GM12892 (cell line): ENCODE measurements around the gene ATXN10.

Experiments
- DNase-seq: peaks from one replicate; pipeline ENCODE4 v3.0.0; 2011; ENCODE audit not compliant: insufficient read length
- FAIRE-seq: peaks from 2 replicates; lab custom pipeline; 2011; peaks lifted over from hg19 to GRCh38; lab: Jason Lieb, UNC
- POLR2A ChIP-seq: IDR thresholded peaks from 2 replicates; pipeline ENCODE4 v1.6.1; 2011; ENCODE audit warnings: low read depth, low read length, control low read depth
- POLR2AphosphoS5 ChIP-seq: IDR thresholded peaks from 2 replicates; pipeline ENCODE4 v1.6.1; 2011; ENCODE audit warnings: low read depth, low read length, control low read depth
- TAF1 ChIP-seq: IDR thresholded peaks from 2 replicates; pipeline ENCODE4 v1.6.1; 2011; ENCODE audit warnings: low read depth, mild to moderate bottlenecking, control low read depth, low read length, borderline replicate concordance

Gene ATXN10

DNA sequence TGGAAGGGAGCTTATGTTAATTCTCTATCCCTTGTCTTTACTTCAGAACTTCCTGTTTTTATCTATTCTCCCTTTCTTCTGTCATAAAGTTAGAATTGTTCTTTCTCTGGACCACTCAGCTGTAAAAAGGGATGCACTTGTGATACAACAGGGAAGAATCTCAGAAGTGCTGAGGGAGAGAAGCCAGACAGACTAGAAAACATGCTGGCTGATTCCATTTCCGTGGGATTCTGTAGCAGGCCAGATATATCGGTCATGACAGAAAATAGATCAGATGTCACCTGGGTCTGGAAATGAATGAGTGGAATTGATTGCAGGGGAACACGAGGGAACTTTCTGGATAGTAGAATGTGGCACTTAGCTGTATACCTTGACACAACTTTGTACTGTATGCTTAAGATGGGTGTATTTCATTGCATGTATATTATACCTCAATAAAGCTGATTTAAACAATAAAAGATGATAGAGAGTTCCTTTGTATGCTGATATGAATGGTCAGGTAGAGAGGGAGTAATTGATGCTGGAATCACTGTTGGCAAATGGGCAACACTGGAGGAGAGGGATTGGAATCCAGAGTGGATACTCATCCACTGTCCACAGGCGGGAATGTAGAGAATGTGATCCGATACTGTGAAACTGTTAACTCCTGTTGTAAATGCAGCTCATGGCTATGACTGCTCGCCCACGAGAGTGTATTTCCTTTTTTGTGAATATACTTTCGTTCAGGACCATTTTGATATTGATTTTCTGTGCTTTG lies 59.6 kb downstream of the ATXN10 start:
- FAIRE-seq (peak; percentile 42), DNase-seq (no peak)
- TF ChIP-seq POLR2A: no peak
- no peak for TF ChIP-seq TAF1
- no peak for TF ChIP-seq POLR2AphosphoS5

DNA sequence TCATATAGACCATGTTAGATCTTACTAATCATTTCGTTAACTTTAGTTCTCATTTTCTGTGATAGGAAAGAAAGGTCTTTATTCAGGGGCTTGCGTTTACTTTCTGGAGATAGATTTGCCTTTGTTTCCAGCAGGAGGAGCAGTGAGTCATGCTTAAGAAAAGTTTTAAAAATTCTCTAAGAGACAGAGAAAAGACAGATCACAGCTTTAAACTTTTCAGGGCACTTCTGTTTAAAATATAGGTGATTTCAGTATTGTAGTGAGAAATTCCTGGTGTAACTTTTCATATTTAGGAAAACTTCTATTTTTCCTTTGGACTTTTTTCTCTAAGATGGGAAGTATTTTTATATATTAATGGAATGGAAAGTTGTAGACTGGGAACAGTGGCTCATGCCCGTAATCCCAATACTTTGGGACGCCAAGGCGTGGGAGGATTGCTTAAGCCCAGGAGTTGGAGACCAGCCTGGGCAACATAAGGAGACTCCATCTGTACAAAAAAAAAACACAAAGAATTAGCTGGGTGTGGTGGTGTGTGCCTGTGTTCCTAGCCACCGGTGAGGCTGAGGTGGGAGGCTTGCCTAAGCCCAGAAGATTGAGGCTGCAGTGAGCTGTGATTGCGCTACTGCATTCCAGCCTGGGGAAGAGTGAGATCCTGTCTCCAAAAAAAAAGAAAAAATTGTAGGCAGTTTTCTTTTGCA lies 60.3 kb downstream of the ATXN10 start:
- no peak for FAIRE-seq
- no peak for TF ChIP-seq POLR2AphosphoS5
- no peak for TF ChIP-seq TAF1
- no peak for TF ChIP-seq POLR2A
- no peak for DNase-seq

DNA sequence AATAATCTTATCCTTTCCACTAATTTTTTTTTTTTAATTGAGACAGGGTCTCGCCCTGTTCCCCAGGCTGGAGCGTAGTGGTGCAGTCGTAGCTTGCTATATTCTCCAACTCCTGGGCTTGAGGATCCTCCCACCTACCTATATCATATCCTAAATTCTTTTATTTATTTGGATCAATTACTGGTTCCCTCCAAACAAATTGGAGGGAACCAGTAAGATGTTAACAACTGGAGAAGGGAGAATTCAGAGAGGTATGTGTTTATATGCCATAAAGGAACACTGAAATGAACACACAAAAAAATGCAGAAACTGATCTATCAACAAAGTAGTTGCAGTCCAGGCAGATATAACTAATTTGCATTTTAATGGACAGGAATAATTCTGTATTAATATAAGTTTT lies 63.6 kb downstream of the ATXN10 start:
- no peak for TF ChIP-seq TAF1
- TF ChIP-seq POLR2A: no peak
- TF ChIP-seq POLR2AphosphoS5: no peak
- no peak for FAIRE-seq
- no peak for DNase-seq

DNA sequence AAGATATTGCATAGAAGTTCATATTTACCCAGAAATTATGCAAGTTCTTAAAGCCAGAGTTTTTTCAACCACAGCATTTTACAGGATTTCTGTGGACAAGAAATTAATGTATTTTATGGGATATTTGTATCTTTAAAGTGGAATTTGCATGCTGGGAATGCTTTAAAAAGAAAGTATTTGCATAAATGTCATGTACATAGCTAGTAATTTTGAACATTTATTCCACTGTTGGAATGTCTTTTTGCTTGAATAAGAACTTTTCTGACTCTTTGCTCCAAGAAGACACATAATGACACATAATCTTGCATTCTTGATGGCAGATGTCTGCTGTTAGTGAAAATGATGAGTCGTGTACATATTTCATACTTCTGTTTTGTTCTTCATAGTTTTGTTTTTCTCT lies 66.6 kb downstream of the ATXN10 start:
- DNase-seq (no peak), FAIRE-seq (no peak)
- TF ChIP-seq POLR2AphosphoS5 (no peak), POLR2A (no peak), TAF1 (no peak)

DNA sequence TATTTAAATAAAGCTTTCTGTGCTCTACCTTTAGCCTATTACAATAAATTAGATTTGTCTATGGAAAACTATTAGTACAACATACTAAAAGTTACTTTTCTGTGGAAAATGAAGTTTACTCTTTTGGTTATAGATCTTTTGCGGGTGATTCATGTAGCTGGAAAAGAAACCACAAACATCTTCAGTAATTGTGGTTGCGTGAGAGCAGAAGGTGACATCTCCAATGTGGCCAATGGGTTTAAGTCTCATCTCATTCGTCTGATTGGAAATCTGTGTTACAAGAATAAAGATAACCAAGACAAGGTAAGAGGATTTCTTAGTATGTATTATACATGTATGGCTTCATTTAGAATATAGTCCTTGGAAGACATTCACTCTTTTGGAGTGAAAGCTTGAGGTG lies 68.6 kb downstream of the ATXN10 start:
- TF ChIP-seq TAF1 (no peak), POLR2AphosphoS5 (no peak), POLR2A (no peak)
- FAIRE-seq (no peak), DNase-seq (no peak)

DNA sequence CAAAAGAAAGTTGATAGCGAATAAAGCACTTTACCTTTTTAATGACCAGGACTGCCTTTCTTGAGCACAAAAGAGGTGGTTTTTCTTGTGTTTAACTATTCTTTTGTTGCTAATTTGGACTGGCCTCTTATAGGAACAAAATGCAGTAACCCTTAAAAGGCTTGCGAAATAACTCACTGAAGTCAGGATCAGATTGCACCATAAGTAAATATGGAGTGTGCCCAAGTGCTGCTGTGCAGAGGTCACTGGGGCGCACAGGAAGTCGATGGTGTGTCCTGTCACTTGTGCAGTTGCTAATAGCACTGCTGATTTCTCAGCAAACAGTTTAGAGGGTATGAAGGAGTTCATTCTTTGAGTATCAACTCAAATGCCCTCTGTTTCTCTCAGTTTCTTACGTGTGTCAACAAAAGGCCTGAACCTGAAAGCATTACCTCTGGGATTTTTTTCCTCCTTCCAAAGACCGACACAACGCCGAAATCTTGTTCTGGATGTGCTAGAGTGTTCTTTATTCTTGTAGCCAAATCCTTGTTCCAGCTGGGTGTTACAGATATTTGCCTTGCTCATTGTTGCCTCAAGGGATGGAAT lies 71.3 kb downstream of the ATXN10 start:
- FAIRE-seq: no peak
- TF ChIP-seq TAF1 (no peak), POLR2A (no peak), POLR2AphosphoS5 (no peak)
- no peak for DNase-seq

DNA sequence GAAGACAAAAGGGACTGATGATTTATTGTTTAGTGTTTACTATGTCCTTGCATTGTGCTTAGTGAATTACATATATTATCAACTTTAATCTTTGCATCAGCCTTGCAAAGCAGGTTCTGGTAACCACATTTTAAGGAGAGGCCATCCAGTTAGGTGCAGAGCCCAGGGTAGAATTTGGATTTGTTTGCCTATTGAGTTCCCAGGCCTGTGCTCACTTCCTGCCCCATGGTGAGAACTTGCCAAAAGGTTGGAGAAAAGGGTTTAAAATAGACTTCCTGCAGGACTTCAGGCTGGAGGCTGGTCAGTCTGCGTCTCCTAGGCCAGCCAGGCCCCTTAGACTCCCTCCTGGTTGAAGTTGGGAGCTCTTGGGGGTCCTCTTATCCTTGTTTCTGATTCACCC lies 72.1 kb downstream of the ATXN10 start:
- FAIRE-seq (no peak), DNase-seq (no peak)
- no peak for TF ChIP-seq TAF1

DNA sequence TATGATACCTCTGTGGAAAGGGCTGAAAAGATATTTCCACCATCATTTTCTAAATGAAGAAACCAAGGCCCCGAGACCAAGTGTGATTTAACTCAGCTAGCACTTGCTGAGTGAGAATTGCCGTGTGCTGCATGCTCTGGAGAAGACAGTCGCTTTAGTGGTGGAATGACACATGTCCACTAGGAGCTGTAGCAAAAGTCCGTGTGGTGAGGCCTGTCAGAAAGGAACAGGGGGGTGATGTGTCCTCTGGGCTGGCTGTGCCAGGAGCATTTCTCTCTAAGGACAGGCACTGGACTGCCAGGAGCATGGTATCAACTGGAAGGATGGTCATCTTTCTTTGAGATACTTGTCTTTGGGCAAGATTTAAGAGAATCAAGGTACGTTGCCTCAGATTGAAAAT lies 72.8 kb downstream of the ATXN10 start:
- FAIRE-seq (no peak), DNase-seq (no peak)
- TF ChIP-seq TAF1: no peak
- no peak for TF ChIP-seq POLR2AphosphoS5
- TF ChIP-seq POLR2A: no peak

DNA sequence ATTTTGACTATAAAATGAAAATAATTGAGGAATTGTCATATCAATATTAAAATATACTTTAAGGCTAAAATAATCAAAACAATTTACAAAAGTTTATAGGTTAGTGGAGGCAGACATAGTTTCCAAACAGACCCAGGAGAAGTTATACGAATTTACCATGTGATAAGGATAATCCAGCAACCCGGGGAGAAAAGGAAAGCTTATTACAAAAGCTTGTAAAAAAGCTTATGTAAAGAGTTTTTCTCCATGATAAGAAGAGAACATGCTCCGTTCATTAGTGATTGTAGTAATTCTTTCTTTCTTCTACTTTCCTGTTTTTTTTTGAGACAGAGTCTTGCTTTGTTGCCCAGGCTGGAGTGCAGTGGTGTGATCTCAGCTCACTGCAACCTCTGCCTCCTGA lies 79.0 kb downstream of the ATXN10 start:
- FAIRE-seq: no peak
- TF ChIP-seq TAF1: no peak
- DNase-seq: no peak

DNA sequence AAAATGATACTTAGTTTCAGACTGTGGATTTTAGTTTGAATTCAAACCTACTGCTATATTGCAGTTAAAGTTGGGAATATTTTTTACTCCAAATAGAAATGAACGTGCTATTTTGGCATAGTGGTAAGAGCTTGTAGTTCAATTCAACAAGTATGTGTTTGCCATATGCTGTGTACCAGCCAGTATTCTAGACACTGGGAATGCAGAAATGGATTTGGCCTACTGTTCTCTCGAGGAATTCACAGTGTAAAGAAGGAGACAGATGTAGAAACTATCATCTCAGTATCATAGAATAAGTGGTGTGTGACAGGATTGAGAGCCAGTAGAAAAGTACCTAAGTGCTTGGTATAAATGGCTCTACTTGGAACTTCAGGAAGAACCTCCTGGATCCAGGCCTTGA lies 80.4 kb downstream of the ATXN10 start:
- DNase-seq (no peak), FAIRE-seq (no peak)
- TF ChIP-seq POLR2A (no peak), POLR2AphosphoS5 (no peak), TAF1 (no peak)

DNA sequence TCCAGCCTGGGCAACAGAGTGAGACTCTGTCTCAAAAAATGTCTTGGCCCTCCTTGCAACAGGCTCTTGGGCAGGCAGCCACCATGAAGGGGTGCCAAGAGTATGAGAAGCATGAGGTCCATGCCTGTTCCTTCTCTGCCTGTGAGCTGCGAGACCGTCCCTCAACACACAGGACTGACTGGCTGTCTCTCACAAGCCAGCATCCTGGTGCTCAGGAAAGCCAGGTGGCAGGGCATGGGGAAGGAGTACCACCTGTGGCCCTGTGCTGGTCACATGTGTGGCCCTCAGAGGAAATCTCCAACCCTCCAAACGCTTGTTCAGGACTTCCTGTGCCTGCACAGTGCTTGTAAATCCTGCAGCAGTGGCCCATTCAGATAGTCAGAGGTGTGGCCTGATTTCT lies 83.2 kb downstream of the ATXN10 start:
- FAIRE-seq (no peak), DNase-seq (no peak)
- TF ChIP-seq TAF1: no peak
- TF ChIP-seq POLR2A: no peak
- no peak for TF ChIP-seq POLR2AphosphoS5

DNA sequence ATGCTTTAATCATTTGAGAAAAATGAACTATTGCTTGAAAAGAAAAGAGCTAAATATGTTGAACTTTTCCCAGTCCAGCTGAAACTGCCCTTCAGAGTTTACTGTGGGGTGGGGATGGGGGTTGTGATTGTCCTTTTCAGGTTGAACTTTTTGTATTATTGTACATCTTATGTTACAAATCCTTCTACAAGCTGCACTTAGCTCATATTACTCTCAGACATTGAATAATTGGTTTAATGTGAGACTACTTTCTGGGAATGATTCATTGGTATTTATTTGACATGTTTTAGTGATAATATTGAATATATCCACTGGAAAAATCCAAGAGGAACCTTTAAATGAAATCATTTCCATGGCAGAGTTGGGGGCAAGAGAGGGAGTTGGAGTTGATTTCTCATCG lies 84.9 kb downstream of the ATXN10 start:
- FAIRE-seq (no peak), DNase-seq (no peak)
- no peak for TF ChIP-seq POLR2A
